GM08714 (cell line): ENCODE data around the gene YPEL5.
"Not testable (repeated sequence)": the region's sequence is repeated elsewhere in the genome, so short reads cannot be mapped to it uniquely, and the experiment has no call there.

ENCODE experiments used
- H3K4me3 ChIP-seq: fragments of 200-500 bp; sonication (Bioruptor generic); 2 replicates; pipeline ENCODE4 v1.5.1; 2014; ENCODE audit warnings: mild to moderate bottlenecking, low read length, inconsistent platforms
- ZNF274 ChIP-seq: IDR thresholded peaks from 2 replicates; pipeline ENCODE4 v1.6.1; 2012; ENCODE audit warnings: mild to moderate bottlenecking, low read depth, low read length

The YPEL5 gene

DNA sequence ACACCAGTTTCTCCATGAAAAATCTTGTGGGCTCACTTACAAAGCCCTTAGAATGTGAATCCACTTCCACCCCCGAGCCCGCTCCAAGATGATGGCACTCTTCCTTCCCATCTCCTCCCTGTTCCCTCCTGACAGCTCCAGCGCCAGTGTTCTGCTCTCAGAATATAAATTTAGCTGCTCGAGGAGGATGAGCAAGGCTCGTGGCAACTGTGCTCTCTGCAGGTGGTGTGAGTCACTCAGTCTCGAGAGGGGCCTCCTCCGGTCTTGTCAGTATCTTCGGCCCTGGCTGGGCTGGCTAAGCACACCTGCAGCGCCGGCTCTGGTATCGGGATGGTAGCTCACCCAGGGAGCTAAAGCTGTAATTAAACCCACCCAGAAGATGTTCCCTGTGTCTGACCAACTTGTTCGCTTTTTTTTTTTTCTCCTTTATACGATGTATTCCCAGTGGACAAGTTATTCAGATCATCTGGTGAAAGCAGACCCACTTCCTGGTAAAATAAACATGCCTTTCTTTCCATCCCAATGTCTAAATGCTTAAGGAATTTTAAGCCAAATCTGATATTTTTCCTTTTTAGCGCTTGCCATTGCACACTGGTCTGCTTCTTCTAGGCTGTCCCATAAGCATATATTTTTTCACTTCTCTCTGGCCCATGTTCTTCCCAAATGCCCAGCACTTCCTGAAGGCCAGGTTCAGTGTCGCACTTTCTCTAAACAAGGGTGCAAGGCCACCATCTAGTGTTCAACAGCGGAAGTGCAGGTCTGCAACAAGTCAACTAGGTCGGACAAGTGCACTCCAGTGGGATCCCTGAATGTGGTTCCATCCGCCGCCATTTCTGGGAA lies 31.4 kb upstream of the YPEL5 start:
- no peak overlapping the region for H3K4me3 ChIP-seq
- TF ChIP-seq ZNF274 = no peak

- no peak overlapping the region for H3K4me3 ChIP-seq
- TF ChIP-seq ZNF274 = no peak
These were observed 30.9 kb upstream of the YPEL5 start for GRCh38 chr2:30115981-30116285.

- no peak for TF ChIP-seq ZNF274
- H3K4me3 ChIP-seq = no peak overlapping the region
These were observed 24.4 kb upstream of the YPEL5 start for GRCh38 chr2:30122362-30122761.

GRCh38 chr2:30127016-30127893 lies 19.6 kb upstream of the YPEL5 start:
- no peak overlapping the region for H3K4me3 ChIP-seq
- TF ChIP-seq ZNF274 = no peak

- TF ChIP-seq ZNF274 = no peak
- no peak overlapping the region for H3K4me3 ChIP-seq
These were observed 12.2 kb upstream of the YPEL5 start for GRCh38 chr2:30134582-30134981.

DNA sequence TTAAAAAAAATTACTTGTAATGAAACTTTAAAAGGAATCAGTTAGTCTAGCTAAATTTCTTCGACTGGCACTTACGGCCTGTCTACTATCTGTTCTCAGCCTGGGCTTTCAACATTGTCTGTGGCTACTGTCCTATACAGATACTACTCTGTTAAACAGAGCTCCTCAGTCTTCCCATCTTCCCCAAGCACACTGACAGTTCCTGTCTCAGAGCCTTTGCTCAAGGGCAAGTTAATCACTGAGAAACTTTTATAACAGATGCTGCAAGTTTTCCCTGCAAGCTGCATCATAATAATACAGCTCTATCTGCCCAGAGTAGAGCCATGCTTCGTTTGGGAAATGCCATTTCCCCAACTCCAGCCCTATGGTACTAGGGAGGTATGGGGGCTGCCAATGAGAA lies 11.3 kb upstream of the YPEL5 start:
- no peak for TF ChIP-seq ZNF274
- H3K4me3 ChIP-seq = no peak overlapping the region

GRCh38 chr2:30136764-30137444 lies 9.9 kb upstream of the YPEL5 start:
- TF ChIP-seq ZNF274 = no peak
- no peak overlapping the region for H3K4me3 ChIP-seq

- no peak for TF ChIP-seq ZNF274
These were observed 7.5 kb upstream of the YPEL5 start for GRCh38 chr2:30139131-30139870.

GRCh38 chr2:30141136-30141535 lies 5.7 kb upstream of the YPEL5 start:
- H3K4me3 ChIP-seq = no peak overlapping the region
- TF ChIP-seq ZNF274 = no peak

More at GRCh38 chr2:30139131-30139870, 7.5 kb upstream of the YPEL5 start:
- H3K4me3 ChIP-seq = no peak overlapping the region

DNA sequence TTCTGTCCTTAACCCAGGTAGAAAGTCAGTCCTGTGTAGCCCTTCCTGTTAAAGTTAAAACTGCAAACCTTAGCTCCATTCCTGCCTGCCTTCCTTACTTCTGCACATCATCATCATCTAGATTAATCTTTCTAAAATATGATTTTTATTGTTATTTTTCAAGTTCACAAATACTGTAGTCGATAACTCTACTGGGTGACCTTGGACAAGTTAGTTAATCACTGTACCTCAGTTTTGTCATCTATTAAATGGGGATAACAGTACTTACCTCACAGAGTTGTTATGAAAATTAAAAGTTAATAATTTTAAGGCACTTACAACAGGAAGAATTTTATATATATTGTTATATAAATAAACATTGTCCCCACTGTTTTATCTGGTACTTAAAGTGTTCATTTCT lies 2.5 kb upstream of the YPEL5 start:
- TF ChIP-seq ZNF274 = no peak
- H3K4me3 ChIP-seq = no peak overlapping the region

- not testable (repeated sequence) for H3K4me3 ChIP-seq
These were observed 1.9 kb upstream of the YPEL5 start for GRCh38 chr2:30144951-30145350.

GRCh38 chr2:30145826-30146336 lies 926 bp upstream of the YPEL5 start:
- no peak for TF ChIP-seq ZNF274
- peak overlapping the region; percentile 79 for H3K4me3 ChIP-seq

DNA sequence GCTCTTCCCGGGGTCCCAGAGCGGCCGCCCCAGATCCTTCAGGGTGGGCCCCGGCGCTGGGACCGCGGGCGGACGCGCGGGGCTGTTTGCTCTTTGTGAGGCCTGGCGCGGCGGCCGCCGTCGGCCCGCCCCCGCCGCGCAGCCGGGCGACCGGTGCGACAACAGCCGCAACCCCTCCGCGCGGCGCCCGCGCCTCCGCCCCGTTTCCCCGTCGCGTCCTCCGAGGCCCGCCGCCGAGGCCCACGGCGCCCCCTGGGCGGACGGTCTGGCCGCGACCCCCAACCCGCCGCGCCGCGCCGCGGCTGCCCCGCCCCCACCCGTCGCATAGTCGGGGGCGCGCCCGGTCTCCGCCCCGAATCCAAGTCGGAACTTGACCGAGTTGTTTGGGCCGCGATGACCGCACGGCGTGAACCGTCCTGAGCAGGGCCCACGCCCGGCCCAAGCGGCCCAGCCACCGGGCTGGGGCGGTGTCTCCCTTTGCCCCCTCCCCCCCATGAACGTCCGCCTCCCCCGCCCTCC lies 448 bp downstream of the YPEL5 start:
- H3K4me3 ChIP-seq = peak overlapping the region; percentile 93
- no peak for TF ChIP-seq ZNF274
